Hematopoietic multipotent progenitor cell treated with erythropoietin and hydrocortisone succinate and interleukin-3 and kit ligand, for 15 days (in vitro differentiated cells): Measurements from ENCODE around the gene PLCG1.
"Not testable (repeated sequence)": the region's sequence is repeated elsewhere in the genome, so short reads cannot be mapped to it uniquely, and the experiment has no call there.

Experiments used
- DNase-seq: peaks from one replicate; pipeline ENCODE4 v3.0.0-alpha.2; 2015; ENCODE audit warnings: low spot score

The PLCG1 gene

DNA sequence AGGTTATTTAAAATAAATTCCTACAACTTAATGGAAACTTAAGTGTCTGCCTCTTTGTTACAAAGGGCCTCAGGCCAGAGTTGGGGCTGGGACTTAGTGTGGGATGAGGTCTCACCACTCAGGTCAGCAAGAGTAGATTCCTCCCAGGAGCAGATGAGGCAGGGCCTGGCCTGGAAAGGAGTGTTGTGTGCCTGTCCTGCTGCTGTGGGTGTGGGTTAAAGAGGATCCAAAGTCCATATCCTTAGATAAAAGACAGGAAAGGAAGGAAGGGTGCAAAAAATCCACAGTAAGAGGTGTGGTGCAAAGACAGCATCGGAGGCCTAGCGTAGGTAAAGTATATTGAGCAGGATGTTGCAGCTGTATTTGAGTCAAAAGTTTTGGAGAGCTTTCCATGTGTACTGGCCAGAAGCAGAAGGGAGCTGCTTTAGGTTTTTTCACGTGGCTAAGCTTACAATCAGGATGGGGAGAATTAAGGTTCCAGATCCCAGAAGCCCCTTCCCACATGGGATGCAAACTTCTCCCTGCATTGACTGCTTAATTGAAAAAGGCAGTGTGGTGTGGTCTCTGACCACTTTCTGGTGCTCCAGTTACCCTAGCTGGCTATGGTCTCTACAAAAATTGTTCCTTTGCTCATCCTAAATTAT is 12.8 kb upstream of the PLCG1 start:
- no peak for DNase-seq

DNA sequence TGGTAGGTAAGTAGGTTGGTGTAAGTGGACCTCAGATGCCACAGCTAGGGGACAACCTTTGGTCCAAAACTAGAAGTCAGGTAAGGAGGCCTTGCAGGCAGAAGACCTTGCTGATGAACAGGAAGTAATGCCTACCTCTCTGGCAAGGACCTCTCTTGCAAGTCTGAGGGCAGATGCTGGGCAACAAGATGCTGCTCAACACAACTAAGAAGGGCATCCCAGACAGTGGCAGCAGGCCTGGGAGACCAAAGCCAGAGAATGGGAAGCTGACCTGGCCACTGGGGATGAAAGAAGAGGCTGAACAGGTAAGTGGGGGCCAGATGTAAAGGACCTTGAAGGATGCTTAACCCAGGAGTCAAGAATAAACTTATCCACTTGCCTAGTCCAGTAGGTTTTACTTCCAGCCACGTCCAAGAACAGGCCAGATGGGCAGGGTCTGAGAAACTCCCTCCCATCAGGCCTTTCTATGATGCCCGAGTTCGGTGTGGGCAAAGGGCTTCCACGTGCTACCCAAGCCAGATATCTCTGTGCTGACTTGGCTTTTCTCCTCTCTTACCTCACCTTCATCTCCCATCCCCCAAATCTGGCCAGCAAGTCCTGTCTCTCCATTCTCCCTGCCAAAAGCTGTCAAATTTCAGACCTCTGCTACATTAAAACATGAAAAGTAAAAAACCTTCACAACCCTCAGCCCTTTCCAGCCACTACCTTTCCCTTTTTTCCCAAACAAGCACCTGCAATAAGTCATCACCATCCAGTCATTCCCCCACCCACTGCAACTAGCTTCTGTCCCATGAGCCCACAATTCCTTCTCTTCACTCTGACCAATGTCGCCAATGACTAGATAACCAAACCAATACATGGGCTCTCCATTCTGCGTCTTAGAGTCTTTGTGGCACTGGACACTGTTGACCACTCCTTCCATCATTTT is 11.5 kb upstream of the PLCG1 start:
- DNase-seq: no peak

DNA sequence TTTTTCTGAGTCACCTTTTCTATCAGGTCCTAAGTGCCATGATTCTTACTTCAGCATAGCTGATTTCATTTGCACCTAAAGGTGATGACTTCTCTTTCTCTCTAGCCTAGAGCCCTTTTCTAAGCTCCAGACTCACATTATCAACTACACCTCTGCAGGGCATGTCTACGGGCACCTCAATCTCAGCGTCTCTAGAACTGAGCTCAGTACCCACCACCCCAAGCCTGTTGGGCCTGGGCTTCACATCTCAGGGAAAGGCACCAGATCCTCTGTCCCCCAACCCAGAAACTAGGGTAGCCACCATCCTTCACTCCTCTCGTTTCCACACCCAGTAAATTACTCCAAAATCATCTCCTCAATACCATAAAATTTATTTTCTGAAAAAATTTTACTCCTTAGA is 10.6 kb upstream of the PLCG1 start:
- no peak for DNase-seq

- not testable (repeated sequence) for DNase-seq
Observed at GRCh38 chr20:41128317-41128716, 9.0 kb upstream of the PLCG1 start.

- no peak for DNase-seq
Observed at GRCh38 chr20:41131594-41132387, 5.6 kb upstream of the PLCG1 start.

- not testable (repeated sequence) for DNase-seq
Observed at GRCh38 chr20:41132388-41132775, 5.0 kb upstream of the PLCG1 start.

DNA sequence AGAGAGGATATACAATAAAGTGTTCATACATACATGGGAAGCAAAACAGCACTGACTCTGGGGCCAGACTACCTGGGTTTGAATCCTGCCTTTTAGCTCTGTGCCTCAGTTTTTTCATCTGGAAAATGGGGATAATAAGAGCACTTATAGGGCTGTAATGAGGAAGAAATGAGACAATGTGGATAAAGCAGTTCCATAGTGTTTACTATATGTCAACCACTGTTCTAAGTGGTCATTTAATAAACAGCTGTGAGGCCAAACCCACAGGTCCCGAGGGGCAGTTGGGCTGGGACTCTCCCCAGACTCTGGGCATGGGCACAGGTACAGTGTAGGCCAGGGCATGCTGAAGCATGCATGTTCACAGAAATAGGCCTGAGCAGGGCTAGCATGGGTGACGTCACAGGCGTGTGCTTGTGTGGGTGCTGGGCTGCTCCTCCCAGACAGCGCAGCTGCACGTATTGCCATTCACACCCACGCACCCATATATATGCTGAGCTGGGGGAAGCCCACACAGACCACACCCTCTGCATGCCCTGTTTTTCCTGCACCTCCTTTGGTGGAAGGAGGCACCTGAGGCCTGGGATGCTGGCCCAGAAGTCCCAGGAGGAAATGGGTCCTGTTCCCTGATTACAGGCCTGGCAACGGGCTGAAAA is 3.5 kb upstream of the PLCG1 start:
- DNase-seq: no peak

DNA sequence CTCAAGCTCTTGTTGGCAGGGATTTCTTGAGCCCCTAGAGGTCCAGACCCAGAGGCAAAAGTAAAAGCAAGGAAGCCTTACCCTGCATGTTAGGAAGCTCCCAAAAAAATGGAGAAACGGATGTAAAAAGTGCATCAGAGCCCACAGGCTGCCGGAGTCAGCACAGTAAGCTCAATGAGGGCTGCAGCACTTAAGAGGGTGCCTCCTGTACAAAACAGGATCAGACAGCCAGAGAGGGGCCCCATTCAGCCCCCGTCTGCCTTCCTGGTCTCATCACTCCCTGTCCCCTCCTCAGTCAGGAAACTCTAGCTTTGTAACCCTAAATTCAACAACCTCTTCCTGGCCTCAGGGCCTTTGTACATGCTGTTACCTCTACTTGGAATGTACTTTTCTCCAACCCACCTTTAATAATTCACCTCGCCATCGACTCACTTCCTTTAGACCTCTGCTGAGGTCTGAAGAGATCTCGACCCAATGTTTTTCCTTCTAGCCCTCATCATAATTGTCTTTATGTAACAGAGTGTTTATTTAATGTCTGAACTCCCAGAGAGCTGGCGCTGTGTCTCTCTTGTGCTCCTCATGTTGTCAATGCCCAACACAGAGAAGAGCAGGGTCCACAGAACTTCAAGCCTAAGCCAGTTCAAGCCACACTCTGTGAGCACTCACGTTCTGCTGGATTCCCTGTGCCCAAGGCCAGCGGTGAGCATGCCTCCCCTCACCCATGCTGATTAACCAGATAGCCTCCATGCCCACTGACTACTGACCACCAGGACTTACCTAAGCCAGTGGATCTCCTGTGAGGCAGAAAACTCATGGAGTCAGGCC is 2.8 kb upstream of the PLCG1 start:
- DNase-seq: no peak

GRCh38 chr20:41135187-41135887 is 2.0 kb upstream of the PLCG1 start:
- peak; percentile 62 for DNase-seq

GRCh38 chr20:41135888-41136679 is 1.3 kb upstream of the PLCG1 start:
- no peak for DNase-seq

DNA sequence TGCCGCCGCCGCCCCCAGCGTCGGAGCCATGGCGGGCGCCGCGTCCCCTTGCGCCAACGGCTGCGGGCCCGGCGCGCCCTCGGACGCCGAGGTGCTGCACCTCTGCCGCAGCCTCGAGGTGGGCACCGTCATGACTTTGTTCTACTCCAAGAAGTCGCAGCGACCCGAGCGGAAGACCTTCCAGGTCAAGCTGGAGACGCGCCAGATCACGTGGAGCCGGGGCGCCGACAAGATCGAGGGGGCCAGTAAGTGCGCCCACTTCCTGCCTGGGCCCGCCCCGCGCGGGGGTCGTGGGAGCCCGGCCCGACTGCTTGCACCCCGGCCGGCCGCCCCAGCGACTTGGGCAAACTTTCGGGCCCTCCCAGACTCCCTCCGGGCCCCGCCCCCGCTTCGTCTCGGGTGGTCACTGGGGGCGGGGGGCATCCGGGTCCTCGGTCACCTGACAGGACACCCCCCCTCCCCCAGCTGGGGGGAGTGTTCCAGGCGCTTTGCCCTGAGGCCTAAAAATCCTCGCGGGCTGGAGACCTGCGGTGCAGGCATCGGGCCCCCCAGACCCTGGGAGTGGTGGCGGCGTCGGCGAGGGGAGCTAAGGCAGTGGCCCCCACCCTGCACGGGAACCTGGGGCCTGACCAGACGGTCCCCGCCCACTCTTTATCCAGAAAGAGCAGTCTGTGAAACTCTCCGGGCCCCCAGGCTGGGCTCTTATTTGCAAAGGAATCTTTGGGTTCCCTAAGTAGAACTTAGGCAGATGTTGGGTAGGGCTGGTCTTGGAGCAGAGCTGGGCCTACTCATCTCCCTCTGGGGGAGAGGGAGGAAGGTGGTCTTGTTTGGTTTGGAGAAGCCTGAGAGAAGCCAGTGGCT is 501 bp downstream of the PLCG1 start:
- no peak for DNase-seq

GRCh38 chr20:41138475-41139226 is 1.3 kb downstream of the PLCG1 start:
- no peak for DNase-seq

DNA sequence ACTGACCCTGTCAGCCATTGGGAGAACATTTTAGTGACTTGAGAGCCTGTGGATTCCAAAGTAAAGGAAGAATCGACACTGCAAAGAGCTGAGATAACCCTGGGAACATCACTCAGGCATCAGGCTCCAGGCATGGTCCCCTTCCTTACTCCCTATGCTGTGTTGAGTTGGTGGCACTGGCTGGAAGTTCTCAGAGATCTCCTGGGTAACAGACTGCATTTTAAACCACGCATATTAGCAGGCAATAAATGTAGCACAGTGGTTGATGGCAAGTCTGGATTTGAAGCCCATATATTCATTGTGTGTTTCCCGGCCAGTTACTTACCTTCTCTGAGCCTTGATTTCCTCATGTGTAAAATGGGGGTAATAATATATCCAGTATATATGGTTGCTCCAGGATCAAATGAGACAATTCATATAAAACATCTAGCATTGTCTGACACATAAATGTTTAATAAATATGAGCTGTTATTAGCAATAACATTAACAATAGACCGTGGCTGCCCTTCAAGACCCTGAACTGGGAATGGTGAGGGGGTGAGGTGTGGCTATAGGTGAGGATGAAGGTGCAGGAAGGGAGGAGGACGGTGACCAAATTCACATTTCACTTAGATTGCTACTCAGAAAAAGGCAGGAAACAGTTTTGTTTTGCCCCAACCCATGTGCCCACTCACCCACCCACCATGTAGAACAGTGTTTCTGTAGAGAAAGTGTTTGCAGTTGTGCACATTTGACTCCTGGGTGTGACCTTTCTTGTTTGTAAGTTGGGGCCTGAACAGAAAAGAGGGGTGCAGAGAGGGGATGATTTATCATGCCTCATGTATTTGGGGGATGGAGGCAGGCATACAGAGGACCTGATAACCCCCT is 2.1 kb downstream of the PLCG1 start:
- no peak for DNase-seq

DNA sequence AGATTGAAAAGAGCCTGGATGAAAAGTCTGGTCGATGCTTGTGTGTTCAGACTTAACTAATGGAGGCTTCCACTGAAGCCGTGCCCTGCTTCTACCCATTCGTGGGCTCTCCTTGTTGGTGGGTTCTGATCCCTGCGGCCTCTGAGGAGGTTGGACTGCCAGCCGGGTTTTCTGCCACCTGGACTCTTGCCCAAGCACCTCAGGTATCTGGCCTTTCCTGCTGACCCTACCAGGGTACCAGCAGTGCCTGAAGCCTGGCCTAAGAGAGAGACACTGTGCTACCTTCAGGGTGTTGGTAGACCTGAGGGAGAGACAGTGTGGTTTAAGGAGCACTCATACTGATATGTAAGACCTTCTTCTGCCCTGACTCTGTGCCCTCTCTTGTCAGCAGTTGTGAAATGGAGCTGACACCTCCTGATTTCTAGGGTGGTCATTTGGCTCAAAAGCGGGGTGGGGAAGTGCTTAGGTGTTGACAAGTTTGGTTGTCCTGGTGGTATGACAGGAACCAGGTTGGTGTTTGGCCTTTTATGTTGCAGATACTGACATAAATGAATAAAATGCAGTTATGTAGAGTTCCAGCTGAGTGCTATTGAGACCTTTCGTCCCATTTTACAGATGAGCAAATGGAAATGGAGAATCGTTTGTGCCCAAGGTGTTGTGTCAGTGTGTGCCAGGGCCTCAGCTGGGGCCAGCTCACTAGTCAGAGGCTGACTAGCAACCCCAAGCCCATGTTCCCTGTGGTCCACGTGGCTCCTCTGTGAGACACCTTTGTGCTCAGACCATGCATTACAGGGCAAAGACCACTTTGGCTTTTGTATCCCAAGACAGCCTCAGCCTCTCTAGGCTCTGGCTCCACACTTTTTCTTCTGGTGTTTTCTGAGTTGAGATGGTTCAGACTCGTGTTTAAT is 3.1 kb downstream of the PLCG1 start:
- DNase-seq: no peak

GRCh38 chr20:41141153-41141815 is 3.9 kb downstream of the PLCG1 start:
- no peak for DNase-seq
